Stimulated activated naive CD4-positive, alpha-beta T cell treated with Interleukin-2 at 50 U/mL for 16 hours (primary cell): ENCODE data around the gene AKAP7.

Experiments
- DNase-seq: peaks from one replicate; lab custom pipeline; 2025; lab: John Stamatoyannopoulos, UW

AKAP7 gene

DNA sequence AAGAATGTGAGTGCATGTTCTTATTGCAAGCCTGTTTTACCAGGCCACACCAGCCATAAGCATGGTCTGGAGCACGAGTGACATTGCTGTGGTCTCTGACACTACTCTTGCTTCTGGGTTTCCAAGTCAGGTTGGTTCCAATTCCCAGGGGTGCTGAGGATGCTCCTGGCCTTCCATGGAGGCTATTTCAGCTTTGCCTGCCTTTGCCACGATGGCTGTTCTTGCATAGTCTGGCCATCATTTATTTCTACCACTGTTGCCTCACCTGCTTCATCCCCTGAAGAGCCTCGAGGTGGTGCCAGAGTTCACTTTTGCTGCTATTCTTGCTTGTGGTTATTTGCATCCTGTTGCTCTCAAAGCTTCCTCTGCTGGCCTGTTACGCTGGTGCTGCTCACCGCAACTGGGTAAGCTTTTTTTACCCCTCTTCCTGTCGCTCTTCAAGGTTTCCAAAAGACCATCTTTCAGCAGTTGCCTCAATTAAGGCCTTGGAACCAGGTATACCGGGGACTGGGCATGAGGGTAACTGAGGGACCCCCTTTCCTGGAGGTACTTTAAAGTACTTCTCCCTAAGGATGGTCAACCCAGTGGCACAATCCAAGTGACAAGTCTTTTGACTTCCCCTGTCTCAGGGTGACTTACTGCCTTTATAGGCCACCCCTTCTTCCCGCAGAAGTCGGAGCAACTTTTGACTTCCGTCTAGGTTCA, 64.5 kb downstream of the AKAP7 start:
- peak; percentile 66 for DNase-seq

DNA sequence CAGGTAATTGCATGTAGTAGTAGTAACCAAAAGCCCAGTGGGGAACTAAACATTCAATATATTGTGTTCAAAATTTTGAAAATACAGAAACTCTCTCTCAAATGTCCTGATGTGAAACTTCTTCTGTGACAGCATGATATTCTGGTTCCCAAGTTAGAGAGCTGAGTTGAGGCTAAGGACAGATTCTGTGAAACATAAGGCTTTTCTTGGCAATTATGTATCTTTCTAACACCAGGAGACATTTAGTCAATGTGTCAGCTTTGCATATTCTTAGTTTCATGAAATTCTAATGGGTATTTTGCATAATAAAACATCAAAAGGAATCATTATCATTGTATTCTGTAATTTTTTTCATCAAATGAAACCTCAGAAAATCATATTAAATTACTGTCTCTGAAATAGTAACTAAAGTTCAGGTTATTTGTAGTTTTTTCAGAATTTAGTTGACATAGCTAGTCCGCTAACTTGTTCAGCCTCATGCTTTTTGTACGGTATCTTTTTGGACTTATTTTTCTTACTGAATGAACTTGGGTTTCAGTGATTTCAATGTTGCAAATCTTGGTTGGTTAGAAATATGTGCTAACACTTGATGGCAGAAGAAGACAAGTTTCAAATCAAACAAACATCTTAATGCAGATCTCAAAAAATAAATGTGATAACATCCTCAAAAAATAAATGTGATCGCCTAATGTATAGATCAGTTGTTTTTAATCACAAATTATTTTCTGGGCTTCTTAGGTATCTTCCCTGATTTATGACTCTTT, 70.4 kb downstream of the AKAP7 start:
- DNase-seq: no peak

GRCh38 chr6:131206463-131207251, 71.4 kb downstream of the AKAP7 start:
- DNase-seq: no peak

DNA sequence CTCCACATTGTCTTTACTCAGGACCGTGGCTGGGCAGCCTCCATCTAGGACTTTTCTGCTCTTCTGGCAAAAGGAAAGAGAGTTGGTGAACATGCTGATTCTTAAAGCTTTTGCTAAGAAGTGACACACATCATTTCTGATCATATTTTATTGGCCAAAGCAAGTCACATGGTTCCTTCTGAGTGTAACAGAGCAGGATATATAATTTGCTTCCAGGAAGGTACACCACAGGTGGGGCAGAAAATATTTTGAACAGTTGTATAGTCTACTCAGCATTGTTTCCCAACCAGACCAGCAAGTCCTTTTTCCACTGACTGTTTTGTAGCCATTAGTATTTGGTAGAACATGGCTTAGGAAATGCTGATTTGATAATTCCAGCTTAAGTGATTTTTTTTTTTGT, 73.5 kb downstream of the AKAP7 start:
- DNase-seq: no peak

DNA sequence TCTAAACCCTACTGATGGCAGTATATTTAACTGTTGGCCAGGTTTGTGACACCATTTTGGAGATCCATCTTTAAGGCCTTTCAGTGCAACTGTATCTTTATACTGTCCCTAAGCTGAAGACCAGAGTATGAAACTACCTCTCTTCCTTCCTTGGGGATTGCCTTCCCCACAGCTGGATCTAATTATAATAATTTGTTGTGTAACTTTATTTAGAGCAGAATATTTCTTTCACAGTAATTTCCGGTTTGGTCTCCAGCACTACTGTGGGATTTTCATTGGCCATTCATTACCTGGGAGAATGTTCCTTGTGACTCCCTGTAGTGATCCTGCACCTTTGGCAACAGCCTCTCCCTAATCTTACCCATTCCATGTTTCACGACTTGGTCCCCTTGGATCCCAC, 75.2 kb downstream of the AKAP7 start:
- no peak for DNase-seq

DNA sequence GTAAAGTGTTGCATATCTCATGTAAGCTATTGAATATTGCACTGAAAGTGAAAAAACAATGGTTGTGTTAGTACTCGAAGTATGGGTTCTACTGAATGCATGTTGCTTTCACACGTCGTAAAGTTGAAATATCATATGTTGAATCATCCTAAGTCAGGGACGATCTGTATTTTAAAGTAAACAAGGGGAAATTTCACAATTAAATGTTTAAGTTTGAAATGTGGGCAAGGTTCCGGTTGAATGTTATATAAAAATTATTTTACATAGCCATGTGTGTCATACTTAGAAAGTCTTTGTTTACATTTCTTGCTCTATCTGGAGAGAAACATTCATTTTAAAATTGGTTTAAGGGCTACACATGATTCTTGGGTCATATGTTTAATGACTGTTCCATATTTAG, 76.8 kb downstream of the AKAP7 start:
- no peak for DNase-seq

DNA sequence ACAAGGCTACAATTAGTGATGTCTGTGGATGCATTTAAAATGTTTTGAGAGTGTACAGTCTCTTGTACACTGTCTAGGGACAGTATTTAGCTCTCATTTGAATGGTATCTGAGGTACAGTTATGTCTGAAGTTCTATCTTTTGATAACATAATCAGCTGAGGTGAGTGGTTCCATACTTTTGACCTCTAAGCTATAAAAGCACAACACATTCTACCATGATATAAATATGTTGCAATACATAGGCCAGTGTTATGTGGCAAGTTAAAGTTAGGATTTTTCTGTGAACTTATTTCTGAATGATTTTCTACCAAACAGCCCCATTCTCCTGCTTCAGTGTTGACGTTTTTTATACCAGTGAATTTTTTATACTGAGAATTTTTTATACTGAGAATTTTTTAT, 77.6 kb downstream of the AKAP7 start:
- no peak for DNase-seq

- no peak for DNase-seq
Measured at GRCh38 chr6:131213501-131213990, 78.3 kb downstream of the AKAP7 start.

- no peak for DNase-seq
Measured at GRCh38 chr6:131215219-131215618, 80.0 kb downstream of the AKAP7 start.

GRCh38 chr6:131216246-131216645, 81.0 kb downstream of the AKAP7 start:
- no peak for DNase-seq

DNA sequence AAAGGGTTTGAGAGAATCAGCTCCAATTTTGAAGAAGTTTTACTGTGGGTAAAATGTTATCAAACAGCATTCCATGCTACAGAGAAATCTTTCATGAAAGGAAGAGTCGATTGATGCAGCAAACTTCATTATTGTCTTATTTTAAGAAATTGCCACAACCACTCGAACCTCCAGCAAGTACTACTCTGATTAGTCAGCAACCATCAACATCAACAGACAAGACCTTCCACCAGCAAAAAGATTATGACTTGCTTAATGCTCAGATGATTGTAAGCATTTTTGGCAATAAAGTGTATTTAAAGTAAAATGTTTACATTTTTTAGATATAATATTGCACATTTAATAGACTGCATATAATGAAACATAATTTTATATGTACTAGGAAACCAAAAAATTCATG, 87.5 kb downstream of the AKAP7 start:
- DNase-seq: no peak

- DNase-seq: no peak
Measured at GRCh38 chr6:131223416-131223815, 88.1 kb downstream of the AKAP7 start.

- no peak for DNase-seq
Measured at GRCh38 chr6:131225127-131225526, 89.9 kb downstream of the AKAP7 start.

DNA sequence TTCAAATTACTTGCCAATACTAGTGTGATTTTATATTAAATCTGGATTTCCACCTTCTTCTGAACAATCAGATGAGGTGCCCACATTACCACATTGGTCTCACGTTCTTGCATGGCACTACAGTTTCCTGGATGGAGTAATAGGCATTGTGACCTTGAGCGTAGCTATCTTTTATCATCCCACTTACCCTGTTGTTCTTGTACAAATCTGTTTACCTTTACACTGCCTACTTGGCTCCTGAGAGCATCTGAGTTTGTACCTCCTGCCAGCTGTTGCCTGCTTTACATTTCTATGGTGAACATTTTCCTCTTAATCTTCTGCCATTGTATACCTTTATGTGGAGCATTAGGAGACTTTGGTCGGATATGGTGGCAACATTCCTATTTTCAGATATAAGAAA, 90.7 kb downstream of the AKAP7 start:
- no peak for DNase-seq

DNA sequence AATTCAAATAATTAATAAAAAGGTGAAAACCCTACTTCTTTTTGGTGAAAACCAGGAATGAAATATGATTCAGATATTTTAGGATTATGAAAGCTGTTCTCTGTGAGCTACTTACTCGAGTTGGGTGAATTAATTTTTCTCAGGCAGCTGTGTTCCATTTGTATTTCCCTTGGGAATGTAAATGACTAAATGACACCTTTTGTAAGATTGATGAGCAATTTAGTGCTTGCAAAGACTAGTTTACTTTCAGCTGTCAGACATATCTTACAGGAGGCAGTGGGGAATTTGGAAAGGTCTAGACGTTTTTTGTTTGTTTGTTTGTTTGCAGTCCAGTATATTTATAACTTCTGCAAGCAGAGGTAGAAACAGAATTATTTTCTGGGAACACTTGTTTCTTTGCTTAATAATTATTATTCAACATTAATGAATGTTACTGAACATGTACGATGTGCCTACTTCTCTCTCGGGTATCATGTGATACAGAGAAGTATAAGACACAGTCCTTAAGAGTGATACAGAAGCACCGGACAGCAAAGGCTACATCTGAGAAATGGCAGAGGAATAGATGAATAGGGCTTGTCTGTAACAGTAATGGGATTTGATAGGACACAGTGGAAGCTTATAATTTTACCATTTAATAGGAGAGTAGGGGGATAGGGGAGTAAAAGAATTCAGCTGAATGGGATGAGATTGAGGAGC, 91.3 kb downstream of the AKAP7 start:
- no peak for DNase-seq

DNA sequence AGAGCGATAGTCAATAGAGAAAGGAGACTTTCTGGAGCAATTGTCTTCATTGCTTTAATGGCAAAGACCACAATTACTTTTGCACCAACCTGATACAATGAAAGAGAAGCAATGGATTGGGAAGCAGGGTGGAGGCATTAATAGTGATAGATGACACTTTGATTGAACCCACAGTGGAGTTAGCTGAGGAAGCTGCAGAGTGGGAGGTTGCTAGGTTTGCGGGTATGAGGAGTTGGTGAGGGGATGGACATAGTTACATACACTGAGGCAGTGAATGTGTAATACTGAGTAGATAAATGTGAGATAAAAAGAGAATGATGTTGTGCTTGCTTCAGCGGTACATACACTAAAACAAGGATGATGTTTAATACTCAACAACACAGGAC, 91.9 kb downstream of the AKAP7 start:
- DNase-seq: no peak

GRCh38 chr6:131231103-131231502, 95.8 kb downstream of the AKAP7 start:
- no peak for DNase-seq

DNA sequence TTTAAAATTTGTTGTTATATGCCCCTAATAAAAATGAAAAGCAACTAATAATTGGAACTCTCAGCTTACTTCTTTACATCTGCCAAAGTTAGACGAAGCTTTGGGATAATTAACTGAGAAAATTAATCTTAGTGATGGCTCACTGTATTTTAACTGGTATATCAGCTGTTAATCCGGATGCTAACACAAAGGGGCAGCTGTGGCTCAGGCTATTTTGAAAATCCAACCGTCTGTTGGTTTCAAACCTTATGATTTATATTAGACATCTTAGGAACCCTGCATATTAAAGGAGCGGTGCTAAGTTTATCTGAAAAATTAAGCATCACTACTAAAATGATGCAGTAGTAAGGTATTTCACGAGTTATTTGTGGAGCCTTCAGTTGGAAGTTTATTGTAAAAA, 96.6 kb downstream of the AKAP7 start:
- no peak for DNase-seq

DNA sequence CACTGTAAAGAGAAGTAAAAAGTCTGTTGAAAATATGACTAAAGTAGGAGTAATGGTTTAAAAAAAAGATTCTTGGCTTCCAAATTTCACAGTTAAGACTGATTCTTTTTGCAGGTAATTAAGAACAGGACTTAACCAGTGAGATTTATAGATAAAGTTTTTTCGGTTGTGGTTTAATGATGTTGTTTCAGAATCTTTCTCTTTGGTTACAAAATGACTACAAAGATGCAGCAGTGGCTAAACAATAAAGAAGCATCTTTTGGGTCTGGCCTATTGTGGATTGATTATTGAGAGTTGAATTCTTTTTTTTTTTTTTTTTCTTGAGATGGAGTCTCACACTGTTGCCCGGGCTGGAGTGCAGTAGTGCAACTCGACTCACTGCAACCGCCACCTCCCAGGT, 109.7 kb downstream of the AKAP7 start:
- no peak for DNase-seq

GRCh38 chr6:131250122-131250521, 114.9 kb downstream of the AKAP7 start:
- DNase-seq: no peak

DNA sequence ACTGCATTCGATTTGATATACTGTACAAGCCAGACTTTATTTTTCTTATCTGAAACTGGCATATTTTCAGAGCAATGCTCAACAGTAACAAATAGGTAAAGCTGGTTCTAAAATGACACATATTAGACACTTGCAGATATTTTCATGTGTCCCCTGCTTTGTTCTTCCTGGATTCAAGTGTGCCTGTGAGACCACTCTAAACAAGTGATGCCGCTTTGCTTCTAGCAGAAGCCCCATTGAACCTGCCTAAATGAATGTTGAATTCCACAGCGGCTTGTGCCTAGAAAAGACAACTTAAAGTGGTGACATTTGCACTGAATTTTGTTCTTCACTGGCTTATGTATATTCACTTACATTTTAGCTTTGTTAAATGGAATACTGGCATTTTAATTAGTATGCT, 115.7 kb downstream of the AKAP7 start:
- no peak for DNase-seq

- DNase-seq: no peak
Measured at GRCh38 chr6:131251590-131252199, 116.4 kb downstream of the AKAP7 start.
